HepG2 (cell line): ENCODE results near the gene UBE2O. TPM values are rescaled to one million over a fixed set of nuclear protein-coding genes. Genes with fewer than 3 reads are reported as not detected.
A peak's percentile ranks its signal among the peaks of the same experiment; 100 is the strongest.

Experiments
- ATAC-seq: fragments of 200-7000 bp; cut with Tn5 transposase; 3 replicates; pipeline ENCODE4 v1.9.1; 2020; ENCODE audit warnings: mild to moderate bottlenecking, moderate library complexity
- BruUV-seq: library from RNA; stranded (reverse); fragments of 400-500 nt; replicated peaks from 2 replicates; lab custom pipeline; 2021; lab: Mats Ljungman, UMichigan
- CTCF ChIA-PET: fragments of 300-600 bp; formaldehyde crosslinking; extraction: SDS; loops from one replicate; lab custom pipeline; 2021; ENCODE audit warnings: low total read pairs, inconsistent platforms, low intra/inter-chr PET ratio; lab: Yijun Ruan, JAX
- POLR2A ChIA-PET: fragments of 350-600 bp; sonication (Branson Sonifier 250); formaldehyde crosslinking; loops from one replicate; lab custom pipeline; 2020; ENCODE audit warnings: antibody characterized with exemption, inconsistent platforms; lab: Yijun Ruan, JAX
- DNase-seq: peaks from one replicate; pipeline ENCODE4 v3.0.0-alpha.2; 2015; ENCODE audit warnings: low spot score
- FAIRE-seq: peaks from 3 replicates; lab custom pipeline; 2011; peaks lifted over from hg19 to GRCh38; lab: Jason Lieb, UNC
- H2AFZ ChIP-seq: one replicate; pipeline ENCODE4 v1.6.1; 2011; ENCODE audit warnings: low read length, inconsistent platforms
- H3K27ac ChIP-seq: fragments of 300-600 bp; 3 replicates; pipeline ENCODE4 v1.8.0; 2011; ENCODE audit warnings: mixed run types, mild to moderate bottlenecking, mixed read lengths, low read length, inconsistent platforms; ENCODE audit not compliant: insufficient read depth; ENCODE audit errors: extremely low read length
- H3K27me3 ChIP-seq, 2 experiments: fragments of 200-600 bp in 1 of 2; 2 replicates in 1 of 2; 3 replicates in 1 of 2; pipeline versions ENCODE4 v1.6.0 to v1.8.0; 2011; ENCODE audit warnings: low read length in 2 of 2, mild to moderate bottlenecking in 2 of 2, moderate library complexity in 2 of 2, inconsistent platforms in 1 of 2; ENCODE audit not compliant: insufficient read depth in 2 of 2, control insufficient read depth in 1 of 2
- H3K36me3 ChIP-seq, 2 experiments: fragments of 200-600 bp in 1 of 2; replicated peaks in 1 of 2; 2 replicates in 1 of 2; 3 replicates in 1 of 2; pipeline versions ENCODE4 v1.5.1 to v1.8.0; 2011; ENCODE audit warnings: low read length in 2 of 2, inconsistent platforms in 1 of 2; ENCODE audit not compliant: insufficient read depth in 2 of 2, control insufficient read depth in 1 of 2
- H3K4me1 ChIP-seq: 2 replicates; pipeline ENCODE4 v1.5.1; 2012; ENCODE audit warnings: low read length, inconsistent platforms; ENCODE audit not compliant: insufficient read depth
- H3K4me2 ChIP-seq: 2 replicates; pipeline ENCODE4 v1.6.0; 2011; ENCODE audit warnings: low read depth, low read length, inconsistent platforms
- H3K4me3 ChIP-seq, 3 experiments: fragments of 200-600 bp in 1 of 3; sonication (generic), shearing (Covaris generic) in 1 of 3; replicated peaks in 1 of 3; 2 replicates each; pipeline ENCODE4 v1.5.1; 2011 to 2016; ENCODE audit warnings: low read length in 3 of 3, inconsistent platforms in 2 of 3, low read depth in 2 of 3, mild to moderate bottlenecking in 2 of 3, control low read depth in 1 of 3, mixed read lengths in 1 of 3; ENCODE audit not compliant: insufficient read depth in 1 of 3
- H3K79me2 ChIP-seq: one replicate; pipeline ENCODE4 v1.6.1; 2011; ENCODE audit warnings: low read length, inconsistent platforms; ENCODE audit not compliant: insufficient read depth
- H3K9ac ChIP-seq: 2 replicates; pipeline ENCODE4 v1.6.0; 2011; ENCODE audit warnings: mild to moderate bottlenecking, low read depth, low read length, inconsistent platforms; ENCODE audit not compliant: insufficient read depth
- H3K9me3 ChIP-seq: 2 replicates; pipeline ENCODE4 v1.5.1; 2012; ENCODE audit warnings: mild to moderate bottlenecking, low read length
- H4K20me1 ChIP-seq: 2 replicates; pipeline ENCODE4 v1.6.0; 2011; ENCODE audit warnings: inconsistent platforms, mild to moderate bottlenecking, low read length, moderate library complexity; ENCODE audit not compliant: insufficient read depth
- DMAP1 ChIP-seq: IDR thresholded peaks from 2 replicates; pipeline ENCODE4 v1.6.1; 2016
- ETV5 ChIP-seq: IDR thresholded peaks from 2 replicates; pipeline ENCODE4 v1.6.1; 2018; ENCODE audit warnings: missing biosample characterization, missing genetic modification reagents, inconsistent platforms, borderline replicate concordance
- PHF20 ChIP-seq: sonication (generic); formaldehyde crosslinking; IDR thresholded peaks from 2 replicates; pipeline ENCODE4 v1.5.0; 2020; ENCODE audit warnings: mild to moderate bottlenecking, missing genetic modification reagents
- POLR2A ChIP-seq, 2 experiments: IDR thresholded peaks; 2 replicates each; pipeline ENCODE4 v1.6.1; 2011; ENCODE audit warnings: low read depth in 2 of 2, low read length in 2 of 2, mild to moderate bottlenecking in 1 of 2, moderate library complexity in 1 of 2; ENCODE audit not compliant: insufficient read depth in 1 of 2
- RORA ChIP-seq: sonication (generic); formaldehyde crosslinking; IDR thresholded peaks from 2 replicates; pipeline ENCODE4 v1.5.0; 2020; ENCODE audit warnings: mild to moderate bottlenecking, missing genetic modification reagents, moderate library complexity
- SATB2 ChIP-seq: sonication (generic); formaldehyde crosslinking; IDR thresholded peaks from 2 replicates; pipeline ENCODE4 v1.5.0; 2020; ENCODE audit warnings: missing genetic modification reagents
- SOX6 ChIP-seq, 2 experiments: fragments of 450-650 bp in 1 of 2; sonication (generic) in 1 of 2; formaldehyde crosslinking in 1 of 2; IDR thresholded peaks; 2 replicates each; pipeline versions ENCODE4 v1.4.0 to v1.6.1; 2017 to 2020; ENCODE audit warnings: antibody characterized with exemption in 1 of 2, mild to moderate bottlenecking in 1 of 2, missing genetic modification reagents in 1 of 2
- SUZ12 ChIP-seq: fragments of 150-350 bp; IDR thresholded peaks from 2 replicates; pipeline ENCODE4 v1.6.1; 2014; ENCODE audit warnings: low read depth, low read length
- TBX3 ChIP-seq: fragments of 450-650 bp; IDR thresholded peaks from 2 replicates; pipeline ENCODE4 v1.6.1; 2017; ENCODE audit warnings: antibody characterized with exemption, mild to moderate bottlenecking, inconsistent platforms, borderline replicate concordance
- ZNF121 ChIP-seq: sonication (generic); formaldehyde crosslinking; IDR thresholded peaks from 2 replicates; pipeline ENCODE4 v1.5.0; 2020; ENCODE audit warnings: mild to moderate bottlenecking, missing genetic modification reagents
- ZNF224 ChIP-seq: sonication (generic); formaldehyde crosslinking; IDR thresholded peaks from 2 replicates; pipeline ENCODE4 v1.5.0; 2020; ENCODE audit warnings: mild to moderate bottlenecking, missing genetic modification reagents
- ZNF30 ChIP-seq: sonication (generic); formaldehyde crosslinking; IDR thresholded peaks from 2 replicates; pipeline ENCODE4 v1.5.0; 2020; ENCODE audit warnings: mild to moderate bottlenecking, missing genetic modification reagents
- ZNF34 ChIP-seq: sonication (generic); formaldehyde crosslinking; IDR thresholded peaks from 2 replicates; pipeline ENCODE4 v1.4.0; 2020; ENCODE audit warnings: mild to moderate bottlenecking, missing genetic modification reagents, borderline replicate concordance
- ZNF564 ChIP-seq: sonication (generic); formaldehyde crosslinking; IDR thresholded peaks from 2 replicates; pipeline ENCODE4 v1.8.1; 2023; ENCODE audit warnings: mild to moderate bottlenecking, missing genetic modification reagents
- ZNF652 ChIP-seq: IDR thresholded peaks from 2 replicates; pipeline ENCODE4 v1.6.1; 2016; ENCODE audit warnings: low read depth, borderline replicate concordance
- ZNF772 ChIP-seq: sonication (generic); formaldehyde crosslinking; IDR thresholded peaks from 2 replicates; pipeline ENCODE4 v1.5.0; 2020; ENCODE audit warnings: mild to moderate bottlenecking, missing genetic modification reagents
- WGBS: methylation state at CpG from one replicate; pipeline ENCODE4 v1.1.6; 2017; ENCODE audit warnings: low lambda C conversion rate; 5-methylcytosine and 5-hydroxymethylcytosine counted together
- in situ Hi-C: cut with HindIII; loops from 2 replicates; pipeline ENCODE4 v1.10.0; 2017; ENCODE audit warnings: low pct_unique_long_range_greater_than_20kb; ENCODE audit not compliant: extremely low pct_ligation_motif_present
- intact Hi-C: fragments of 100-400 bp; cut with micrococcal nuclease; formaldehyde crosslinking; loops from one replicate; pipeline ENCODE4 v1.10.0; 2022; ENCODE audit not compliant: unreplicated experiment
- polyA plus RNA-seq, 8 experiments: library from polyadenylated mRNA; depleted of rRNA in 3 of 8; stranded (reverse) in 7 of 8; unstranded in 1 of 8; fragments of >200 nt; fragmentation: Illumina TruSeq in 4 of 8; extraction: Trizol in 4 of 8; gene quantifications; 2 replicates each; pipeline versions ENCODE4 v1.2.1 to v1.2.3, GENCODE V29; 2011 to 2016; ENCODE audit warnings: low read depth in 4 of 8, missing spikeins in 1 of 8, mixed read lengths in 1 of 8; ENCODE audit not compliant: insufficient read depth in 1 of 8
- total RNA-seq, 5 experiments: library from RNA; depleted of rRNA; stranded (reverse); fragments of >200 nt; fragmentation: Illumina TruSeq; extraction: Trizol; gene quantifications; 2 replicates each; pipeline ENCODE4 v1.2.3, GENCODE V29; 2016; ENCODE audit warnings: low read depth in 1 of 5
- TF ChIP-seq, protein P1 (sequence below): sonication (generic); formaldehyde crosslinking; IDR thresholded peaks from 2 replicates; pipeline ENCODE4 v1.4.0; 2020; ENCODE audit warnings: missing genetic modification reagents
- TF ChIP-seq, protein P2 (sequence below): sonication (generic); formaldehyde crosslinking; IDR thresholded peaks from 2 replicates; pipeline ENCODE4 v1.4.0; 2020; ENCODE audit warnings: missing genetic modification reagents
- TF ChIP-seq, protein P3 (sequence below): sonication (generic); formaldehyde crosslinking; IDR thresholded peaks from 2 replicates; pipeline ENCODE4 v1.4.0; 2020; ENCODE audit warnings: low read depth, mild to moderate bottlenecking, missing genetic modification reagents

Gene UBE2O
- total and polyA plus RNA-seq, 2 of the 13 experiments (the other 11 are each of a cell fraction or from before 2014, with no cell fraction given): 21.5 to 23.5 TPM

DNA sequence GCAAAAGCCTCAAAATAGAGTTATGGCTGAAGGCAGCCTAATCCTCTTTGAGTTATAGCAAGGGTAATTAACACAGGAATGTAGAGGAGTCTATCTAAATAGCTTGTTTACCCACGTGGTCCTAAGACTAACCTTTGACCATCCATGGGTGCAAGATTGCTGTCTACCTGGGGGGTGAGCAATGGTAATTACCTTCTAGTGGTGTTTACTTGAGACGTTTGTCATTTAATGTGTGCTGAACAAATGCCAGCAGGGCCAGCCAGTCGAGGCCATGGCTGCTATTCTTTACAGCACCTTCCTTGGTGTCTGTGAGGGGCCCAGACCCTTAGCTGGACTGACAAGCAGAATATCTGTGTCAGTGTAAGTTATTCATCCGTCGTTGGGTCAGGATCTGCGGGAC lies 85.3 kb downstream of the UBE2O start:
- ChIA-PET POLR2A (interaction anchor here (1.2 to 24.7 kb wide), 3 partner anchors 10 to 15 kb away, joined by 6 to 1379 read pairs (median 9); partner anchors contain the start of genes PRPSAP1 and SPHK1), CTCF (no interaction called here)
- H3K27ac ChIP-seq: no peak overlapping the region
- H3K27me3 ChIP-seq: no peaks in the 10 kb centered on the region
- peak; percentile 23 for FAIRE-seq
- H3K4me3 ChIP-seq: no peak overlapping the region
- BruUV-seq: no TSS peak
- WGBS: 61% methylated on average over 6 of the region's 6 CpGs
- no peaks in the 10 kb centered on the region for H3K79me2 ChIP-seq
- in situ Hi-C loops (no loop called here), intact Hi-C loops (no loop called here)
- no peak for ATAC-seq
- H3K9ac ChIP-seq: no peak overlapping the region
- DNase-seq: peak; percentile 71
- peaks cover 77% of the 10 kb centered on the region for H3K4me1 ChIP-seq
- H3K9me3 ChIP-seq: peaks cover 8% of the 10 kb centered on the region
- no peak overlapping the region for H3K4me2 ChIP-seq
- H2AFZ ChIP-seq: no peak overlapping the region
- H3K36me3 ChIP-seq: no peaks in the 10 kb centered on the region
- H4K20me1 ChIP-seq: no peaks in the 10 kb centered on the region
- no peak for TF ChIP-seq ZNF564 (CRISPR knock-in tag)
- TF ChIP-seq ZNF772 (CRISPR knock-in tag): peak; percentile 37; the same call in 1 of the 2 replicates
- TF ChIP-seq, protein P1, sequence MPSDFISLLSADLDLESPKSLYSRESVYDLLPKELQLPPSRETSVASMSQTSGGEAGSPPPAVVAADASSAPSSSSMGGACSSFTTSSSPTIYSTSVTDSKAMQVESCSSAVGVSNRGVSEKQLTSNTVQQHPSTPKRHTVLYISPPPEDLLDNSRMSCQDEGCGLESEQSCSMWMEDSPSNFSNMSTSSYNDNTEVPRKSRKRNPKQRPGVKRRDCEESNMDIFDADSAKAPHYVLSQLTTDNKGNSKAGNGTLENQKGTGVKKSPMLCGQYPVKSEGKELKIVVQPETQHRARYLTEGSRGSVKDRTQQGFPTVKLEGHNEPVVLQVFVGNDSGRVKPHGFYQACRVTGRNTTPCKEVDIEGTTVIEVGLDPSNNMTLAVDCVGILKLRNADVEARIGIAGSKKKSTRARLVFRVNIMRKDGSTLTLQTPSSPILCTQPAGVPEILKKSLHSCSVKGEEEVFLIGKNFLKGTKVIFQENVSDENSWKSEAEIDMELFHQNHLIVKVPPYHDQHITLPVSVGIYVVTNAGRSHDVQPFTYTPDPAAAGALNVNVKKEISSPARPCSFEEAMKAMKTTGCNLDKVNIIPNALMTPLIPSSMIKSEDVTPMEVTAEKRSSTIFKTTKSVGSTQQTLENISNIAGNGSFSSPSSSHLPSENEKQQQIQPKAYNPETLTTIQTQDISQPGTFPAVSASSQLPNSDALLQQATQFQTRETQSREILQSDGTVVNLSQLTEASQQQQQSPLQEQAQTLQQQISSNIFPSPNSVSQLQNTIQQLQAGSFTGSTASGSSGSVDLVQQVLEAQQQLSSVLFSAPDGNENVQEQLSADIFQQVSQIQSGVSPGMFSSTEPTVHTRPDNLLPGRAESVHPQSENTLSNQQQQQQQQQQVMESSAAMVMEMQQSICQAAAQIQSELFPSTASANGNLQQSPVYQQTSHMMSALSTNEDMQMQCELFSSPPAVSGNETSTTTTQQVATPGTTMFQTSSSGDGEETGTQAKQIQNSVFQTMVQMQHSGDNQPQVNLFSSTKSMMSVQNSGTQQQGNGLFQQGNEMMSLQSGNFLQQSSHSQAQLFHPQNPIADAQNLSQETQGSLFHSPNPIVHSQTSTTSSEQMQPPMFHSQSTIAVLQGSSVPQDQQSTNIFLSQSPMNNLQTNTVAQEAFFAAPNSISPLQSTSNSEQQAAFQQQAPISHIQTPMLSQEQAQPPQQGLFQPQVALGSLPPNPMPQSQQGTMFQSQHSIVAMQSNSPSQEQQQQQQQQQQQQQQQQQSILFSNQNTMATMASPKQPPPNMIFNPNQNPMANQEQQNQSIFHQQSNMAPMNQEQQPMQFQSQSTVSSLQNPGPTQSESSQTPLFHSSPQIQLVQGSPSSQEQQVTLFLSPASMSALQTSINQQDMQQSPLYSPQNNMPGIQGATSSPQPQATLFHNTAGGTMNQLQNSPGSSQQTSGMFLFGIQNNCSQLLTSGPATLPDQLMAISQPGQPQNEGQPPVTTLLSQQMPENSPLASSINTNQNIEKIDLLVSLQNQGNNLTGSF: no peak
- TF ChIP-seq, protein P2, sequence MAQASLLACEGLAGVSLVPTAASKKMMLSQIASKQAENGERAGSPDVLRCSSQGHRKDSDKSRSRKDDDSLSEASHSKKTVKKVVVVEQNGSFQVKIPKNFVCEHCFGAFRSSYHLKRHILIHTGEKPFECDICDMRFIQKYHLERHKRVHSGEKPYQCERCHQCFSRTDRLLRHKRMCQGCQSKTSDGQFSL (CRISPR knock-in tag): no peak
- no peak for TF ChIP-seq RORA (CRISPR knock-in tag)
- TF ChIP-seq ETV5 (CRISPR knock-in tag): no peak
- TF ChIP-seq POLR2A (IDR thresholded peaks at IDR 0.05; ENCODE audit: insufficient read depth in 1 of 2, low read depth in 2 of 2, low read length in 2 of 2): no peak
- no peak for TF ChIP-seq ZNF30 (CRISPR knock-in tag)
- no peak for TF ChIP-seq SUZ12
- no peak for TF ChIP-seq ZNF34 (CRISPR knock-in tag)
- no peak for TF ChIP-seq SOX6 (IDR thresholded peaks at IDR 0.05)
- peak; percentile 60 for TF ChIP-seq SOX6 (CRISPR knock-in tag; IDR thresholded peaks at IDR 0.05)
- no peak for TF ChIP-seq ZNF121 (CRISPR knock-in tag)
- TF ChIP-seq SATB2: no peak
- no peak for TF ChIP-seq ZNF224
- no peak for TF ChIP-seq PHF20
- TF ChIP-seq ZNF652: no peak
- TF ChIP-seq TBX3: 0 out of 2 replicates have a peak, but pooled peaks have one; percentile 42
- TF ChIP-seq DMAP1 (CRISPR knock-in tag): no peak
- TF ChIP-seq, protein P3, sequence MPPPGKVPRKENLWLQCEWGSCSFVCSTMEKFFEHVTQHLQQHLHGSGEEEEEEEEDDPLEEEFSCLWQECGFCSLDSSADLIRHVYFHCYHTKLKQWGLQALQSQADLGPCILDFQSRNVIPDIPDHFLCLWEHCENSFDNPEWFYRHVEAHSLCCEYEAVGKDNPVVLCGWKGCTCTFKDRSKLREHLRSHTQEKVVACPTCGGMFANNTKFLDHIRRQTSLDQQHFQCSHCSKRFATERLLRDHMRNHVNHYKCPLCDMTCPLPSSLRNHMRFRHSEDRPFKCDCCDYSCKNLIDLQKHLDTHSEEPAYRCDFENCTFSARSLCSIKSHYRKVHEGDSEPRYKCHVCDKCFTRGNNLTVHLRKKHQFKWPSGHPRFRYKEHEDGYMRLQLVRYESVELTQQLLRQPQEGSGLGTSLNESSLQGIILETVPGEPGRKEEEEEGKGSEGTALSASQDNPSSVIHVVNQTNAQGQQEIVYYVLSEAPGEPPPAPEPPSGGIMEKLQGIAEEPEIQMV (CRISPR knock-in tag): no peak
